Measurements from ENCODE around the gene DAPK2. TPM values are rescaled to one million over a fixed set of nuclear protein-coding genes. Genes with fewer than 3 reads are reported as not detected.
A peak's percentile ranks its signal among the peaks of the same experiment; 100 is the strongest.

Gene DAPK2
- total and polyA plus RNA-seq, 4 donors = 4.0 to 6.7 (median 6.7) TPM

GRCh38 chr15:64029110-64029509 lies 17.2 kb downstream of the DAPK2 start:
- 41% methylated on average over 2 of the region's 8 CpGs for WGBS (ENCODE audit: insufficient coverage)
- Histone ChIP-seq H3K27me3 (ENCODE audit: control insufficient read depth, insufficient read depth, low read length) (no peaks in the 10 kb centered on the region), H3K9me3 (ENCODE audit: control insufficient read depth, insufficient read depth, low read length) (no peaks in the 10 kb centered on the region), H3K36me3 (ENCODE audit: control insufficient read depth, insufficient read depth, low read length) (no peaks in the 10 kb centered on the region), H3K27ac (ENCODE audit: low read depth, low read length) (no peak overlapping the region), H3K4me1 (ENCODE audit: control insufficient read depth, insufficient read depth, low read length) (no peaks in the 10 kb centered on the region), H3K4me3 (ENCODE audit: low read depth, low read length) (no peak overlapping the region)
- DNase-seq (ENCODE audit: low read depth in 4 of 6, low spot score in 6 of 6) = no peak

GRCh38 chr15:64026591-64026990 lies 19.7 kb downstream of the DAPK2 start:
- 100% methylated on average over 1 of the region's 4 CpGs for WGBS (ENCODE audit: insufficient coverage)
- Histone ChIP-seq H3K4me1 (ENCODE audit: control insufficient read depth, insufficient read depth, low read length) (no peaks in the 10 kb centered on the region), H3K27me3 (ENCODE audit: control insufficient read depth, insufficient read depth, low read length) (no peaks in the 10 kb centered on the region), H3K9me3 (ENCODE audit: control insufficient read depth, insufficient read depth, low read length) (no peaks in the 10 kb centered on the region), H3K36me3 (ENCODE audit: control insufficient read depth, insufficient read depth, low read length) (no peaks in the 10 kb centered on the region), H3K4me3 (ENCODE audit: low read depth, low read length) (no peak overlapping the region), H3K27ac (ENCODE audit: low read depth, low read length) (no peak overlapping the region)
- no peak for DNase-seq (ENCODE audit: low read depth in 4 of 6, low spot score in 6 of 6)

- DNase-seq (ENCODE audit: low read depth in 4 of 6, low spot score in 6 of 6) = no peak
- H3K27ac ChIP-seq (ENCODE audit: low read depth, low read length) = no peak overlapping the region
- H3K4me1 ChIP-seq (ENCODE audit: control insufficient read depth, insufficient read depth, low read length) = no peaks in the 10 kb centered on the region
- WGBS (ENCODE audit: insufficient coverage) = 78% methylated on average over 5 of the region's 5 CpGs
- H3K27me3 ChIP-seq (ENCODE audit: control insufficient read depth, insufficient read depth, low read length) = no peaks in the 10 kb centered on the region
- H3K9me3 ChIP-seq (ENCODE audit: control insufficient read depth, insufficient read depth, low read length) = no peaks in the 10 kb centered on the region
- H3K4me3 ChIP-seq (ENCODE audit: low read depth, low read length) = no peak overlapping the region
- no peaks in the 10 kb centered on the region for H3K36me3 ChIP-seq (ENCODE audit: control insufficient read depth, insufficient read depth, low read length)
These were observed 21.9 kb downstream of the DAPK2 start for GRCh38 chr15:64024172-64025050.

- Histone ChIP-seq H3K27me3 (ENCODE audit: control insufficient read depth, insufficient read depth, low read length) (no peaks in the 10 kb centered on the region), H3K36me3 (ENCODE audit: control insufficient read depth, insufficient read depth, low read length) (no peaks in the 10 kb centered on the region), H3K9me3 (ENCODE audit: control insufficient read depth, insufficient read depth, low read length) (no peaks in the 10 kb centered on the region), H3K4me3 (ENCODE audit: low read depth, low read length) (no peak overlapping the region), H3K27ac (ENCODE audit: low read depth, low read length) (no peak overlapping the region), H3K4me1 (ENCODE audit: control insufficient read depth, insufficient read depth, low read length) (no peaks in the 10 kb centered on the region)
- no peak for DNase-seq (ENCODE audit: low read depth in 4 of 6, low spot score in 6 of 6)
- no CpG with 5 or more reads among the region's 1 CpG for WGBS (ENCODE audit: insufficient coverage)
These were observed 23.1 kb downstream of the DAPK2 start for GRCh38 chr15:64023220-64023619.

GRCh38 chr15:64022571-64022970 lies 23.7 kb downstream of the DAPK2 start:
- Histone ChIP-seq H3K9me3 (ENCODE audit: control insufficient read depth, insufficient read depth, low read length) (no peaks in the 10 kb centered on the region), H3K4me1 (ENCODE audit: control insufficient read depth, insufficient read depth, low read length) (no peaks in the 10 kb centered on the region), H3K36me3 (ENCODE audit: control insufficient read depth, insufficient read depth, low read length) (no peaks in the 10 kb centered on the region), H3K4me3 (ENCODE audit: low read depth, low read length) (no peak overlapping the region), H3K27ac (ENCODE audit: low read depth, low read length) (no peak overlapping the region), H3K27me3 (ENCODE audit: control insufficient read depth, insufficient read depth, low read length) (no peaks in the 10 kb centered on the region)
- WGBS (ENCODE audit: insufficient coverage) = 100% methylated on average over 1 of the region's 6 CpGs
- DNase-seq (ENCODE audit: low read depth in 4 of 6, low spot score in 6 of 6) = no peak

- no peaks in the 10 kb centered on the region for H3K36me3 ChIP-seq (ENCODE audit: control insufficient read depth, insufficient read depth, low read length)
- peak in 1 of 6 donors; percentile 5 for DNase-seq (ENCODE audit: low read depth in 4 of 6, low spot score in 6 of 6)
- no peak overlapping the region for H3K27ac ChIP-seq (ENCODE audit: low read depth, low read length)
- no peaks in the 10 kb centered on the region for H3K9me3 ChIP-seq (ENCODE audit: control insufficient read depth, insufficient read depth, low read length)
- H3K4me1 ChIP-seq (ENCODE audit: control insufficient read depth, insufficient read depth, low read length) = no peaks in the 10 kb centered on the region
- 86% methylated on average over 2 of the region's 2 CpGs for WGBS (ENCODE audit: insufficient coverage)
- no peak overlapping the region for H3K4me3 ChIP-seq (ENCODE audit: low read depth, low read length)
- no peaks in the 10 kb centered on the region for H3K27me3 ChIP-seq (ENCODE audit: control insufficient read depth, insufficient read depth, low read length)
These were observed 26.5 kb downstream of the DAPK2 start for GRCh38 chr15:64019764-64020163.

- Histone ChIP-seq H3K36me3 (ENCODE audit: control insufficient read depth, insufficient read depth, low read length) (no peaks in the 10 kb centered on the region), H3K27me3 (ENCODE audit: control insufficient read depth, insufficient read depth, low read length) (no peaks in the 10 kb centered on the region), H3K4me1 (ENCODE audit: control insufficient read depth, insufficient read depth, low read length) (no peaks in the 10 kb centered on the region), H3K9me3 (ENCODE audit: control insufficient read depth, insufficient read depth, low read length) (no peaks in the 10 kb centered on the region), H3K4me3 (ENCODE audit: low read depth, low read length) (no peak overlapping the region), H3K27ac (ENCODE audit: low read depth, low read length) (no peak overlapping the region)
- WGBS (ENCODE audit: insufficient coverage) = 57% methylated on average over 2 of the region's 3 CpGs
- no peak for DNase-seq (ENCODE audit: low read depth in 4 of 6, low spot score in 6 of 6)
These were observed 28.6 kb downstream of the DAPK2 start for GRCh38 chr15:64017591-64018163.

- H3K4me1 ChIP-seq (ENCODE audit: control insufficient read depth, insufficient read depth, low read length) = no peaks in the 10 kb centered on the region
These were observed 29.1 kb downstream of the DAPK2 start for GRCh38 chr15:64017082-64017588.

GRCh38 chr15:64016257-64016656 lies 30.0 kb downstream of the DAPK2 start:
- Histone ChIP-seq H3K4me1 (ENCODE audit: control insufficient read depth, insufficient read depth, low read length) (no peaks in the 10 kb centered on the region), H3K27me3 (ENCODE audit: control insufficient read depth, insufficient read depth, low read length) (no peaks in the 10 kb centered on the region), H3K27ac (ENCODE audit: low read depth, low read length) (no peak overlapping the region), H3K4me3 (ENCODE audit: low read depth, low read length) (no peak overlapping the region), H3K9me3 (ENCODE audit: control insufficient read depth, insufficient read depth, low read length) (no peaks in the 10 kb centered on the region), H3K36me3 (ENCODE audit: control insufficient read depth, insufficient read depth, low read length) (no peaks in the 10 kb centered on the region)
- 100% methylated on average over 1 of the region's 2 CpGs for WGBS (ENCODE audit: insufficient coverage)
- no peak for DNase-seq (ENCODE audit: low read depth in 4 of 6, low spot score in 6 of 6)

More at GRCh38 chr15:64017082-64017588, 29.1 kb downstream of the DAPK2 start:
- Histone ChIP-seq H3K27me3 (ENCODE audit: control insufficient read depth, insufficient read depth, low read length) (no peaks in the 10 kb centered on the region), H3K4me3 (ENCODE audit: low read depth, low read length) (no peak overlapping the region), H3K9me3 (ENCODE audit: control insufficient read depth, insufficient read depth, low read length) (no peaks in the 10 kb centered on the region), H3K27ac (ENCODE audit: low read depth, low read length) (no peak overlapping the region), H3K36me3 (ENCODE audit: control insufficient read depth, insufficient read depth, low read length) (no peaks in the 10 kb centered on the region)
- DNase-seq (ENCODE audit: low read depth in 4 of 6, low spot score in 6 of 6) = no peak
- 93% methylated on average over 5 of the region's 5 CpGs for WGBS (ENCODE audit: insufficient coverage)

GRCh38 chr15:64014995-64015394 lies 31.3 kb downstream of the DAPK2 start:
- Histone ChIP-seq H3K4me1 (ENCODE audit: control insufficient read depth, insufficient read depth, low read length) (no peaks in the 10 kb centered on the region), H3K27ac (ENCODE audit: low read depth, low read length) (no peak overlapping the region), H3K36me3 (ENCODE audit: control insufficient read depth, insufficient read depth, low read length) (no peaks in the 10 kb centered on the region), H3K9me3 (ENCODE audit: control insufficient read depth, insufficient read depth, low read length) (no peaks in the 10 kb centered on the region), H3K4me3 (ENCODE audit: low read depth, low read length) (no peak overlapping the region), H3K27me3 (ENCODE audit: control insufficient read depth, insufficient read depth, low read length) (no peaks in the 10 kb centered on the region)
- peak in 1 of 6 donors; percentile 40 for DNase-seq (ENCODE audit: low read depth in 4 of 6, low spot score in 6 of 6)
- 61% methylated on average over 5 of the region's 5 CpGs for WGBS (ENCODE audit: insufficient coverage)
